Measurements from ENCODE around the gene UBR1. TPM values are rescaled to one million over a fixed set of nuclear protein-coding genes. Genes with fewer than 3 reads are reported as not detected.
A peak's percentile ranks its signal among the peaks of the same experiment; 100 is the strongest.

UBR1 gene
- total and polyA plus RNA-seq, 2 experiments from 2014 or later: 17.2 to 19.6 TPM

DNA sequence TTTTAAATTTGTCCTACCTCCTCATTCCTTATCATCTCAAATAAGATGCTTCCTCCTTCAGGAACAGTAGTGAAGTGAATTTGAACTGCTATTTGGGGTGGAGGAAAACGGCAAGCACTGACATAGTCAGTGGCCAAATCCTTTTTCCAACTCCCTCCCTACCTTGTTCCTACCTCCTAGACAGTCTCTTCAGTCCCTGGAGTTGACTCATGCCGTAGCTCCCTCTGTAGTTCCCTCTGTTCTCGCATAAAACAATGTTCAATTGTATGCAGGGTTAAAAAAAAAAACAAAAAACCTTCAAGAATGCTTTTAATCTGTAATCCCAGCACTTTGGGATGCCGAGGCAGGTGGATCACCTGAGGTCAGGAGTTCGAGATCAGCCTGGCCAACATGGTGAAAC lies 1.4 kb downstream of the UBR1 start:
- H2AFZ ChIP-seq: no peak overlapping the region
- TF ChIP-seq, protein P1, sequence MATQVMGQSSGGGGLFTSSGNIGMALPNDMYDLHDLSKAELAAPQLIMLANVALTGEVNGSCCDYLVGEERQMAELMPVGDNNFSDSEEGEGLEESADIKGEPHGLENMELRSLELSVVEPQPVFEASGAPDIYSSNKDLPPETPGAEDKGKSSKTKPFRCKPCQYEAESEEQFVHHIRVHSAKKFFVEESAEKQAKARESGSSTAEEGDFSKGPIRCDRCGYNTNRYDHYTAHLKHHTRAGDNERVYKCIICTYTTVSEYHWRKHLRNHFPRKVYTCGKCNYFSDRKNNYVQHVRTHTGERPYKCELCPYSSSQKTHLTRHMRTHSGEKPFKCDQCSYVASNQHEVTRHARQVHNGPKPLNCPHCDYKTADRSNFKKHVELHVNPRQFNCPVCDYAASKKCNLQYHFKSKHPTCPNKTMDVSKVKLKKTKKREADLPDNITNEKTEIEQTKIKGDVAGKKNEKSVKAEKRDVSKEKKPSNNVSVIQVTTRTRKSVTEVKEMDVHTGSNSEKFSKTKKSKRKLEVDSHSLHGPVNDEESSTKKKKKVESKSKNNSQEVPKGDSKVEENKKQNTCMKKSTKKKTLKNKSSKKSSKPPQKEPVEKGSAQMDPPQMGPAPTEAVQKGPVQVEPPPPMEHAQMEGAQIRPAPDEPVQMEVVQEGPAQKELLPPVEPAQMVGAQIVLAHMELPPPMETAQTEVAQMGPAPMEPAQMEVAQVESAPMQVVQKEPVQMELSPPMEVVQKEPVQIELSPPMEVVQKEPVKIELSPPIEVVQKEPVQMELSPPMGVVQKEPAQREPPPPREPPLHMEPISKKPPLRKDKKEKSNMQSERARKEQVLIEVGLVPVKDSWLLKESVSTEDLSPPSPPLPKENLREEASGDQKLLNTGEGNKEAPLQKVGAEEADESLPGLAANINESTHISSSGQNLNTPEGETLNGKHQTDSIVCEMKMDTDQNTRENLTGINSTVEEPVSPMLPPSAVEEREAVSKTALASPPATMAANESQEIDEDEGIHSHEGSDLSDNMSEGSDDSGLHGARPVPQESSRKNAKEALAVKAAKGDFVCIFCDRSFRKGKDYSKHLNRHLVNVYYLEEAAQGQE (IDR thresholded peaks at IDR 0.05; ENCODE audit: unreplicated experiment): no peak
- TF ChIP-seq, protein P2, sequence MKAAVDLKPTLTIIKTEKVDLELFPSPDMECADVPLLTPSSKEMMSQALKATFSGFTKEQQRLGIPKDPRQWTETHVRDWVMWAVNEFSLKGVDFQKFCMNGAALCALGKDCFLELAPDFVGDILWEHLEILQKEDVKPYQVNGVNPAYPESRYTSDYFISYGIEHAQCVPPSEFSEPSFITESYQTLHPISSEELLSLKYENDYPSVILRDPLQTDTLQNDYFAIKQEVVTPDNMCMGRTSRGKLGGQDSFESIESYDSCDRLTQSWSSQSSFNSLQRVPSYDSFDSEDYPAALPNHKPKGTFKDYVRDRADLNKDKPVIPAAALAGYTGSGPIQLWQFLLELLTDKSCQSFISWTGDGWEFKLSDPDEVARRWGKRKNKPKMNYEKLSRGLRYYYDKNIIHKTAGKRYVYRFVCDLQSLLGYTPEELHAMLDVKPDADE (IDR thresholded peaks at IDR 0.05): no peak
- TF ChIP-seq JUNB (IDR thresholded peaks at IDR 0.05; ENCODE audit: unreplicated experiment) (no peak), STAT1 (IDR thresholded peaks at IDR 0.05; ENCODE audit: unreplicated experiment) (no peak), EZH2 (IDR thresholded peaks at IDR 0.05; ENCODE audit: low read depth, unreplicated experiment) (no peak), ZNF331 (CRISPR knock-in tag; IDR thresholded peaks at IDR 0.05; ENCODE audit: low read depth) (no peak), ZNF114 (CRISPR knock-in tag; IDR thresholded peaks at IDR 0.05) (no peak), CREB1 (CRISPR knock-in tag; IDR thresholded peaks at IDR 0.05; ENCODE audit: low read depth) (no peak), EZH2phosphoT487 (IDR thresholded peaks at IDR 0.05; ENCODE audit: unreplicated experiment) (no peak), NANOG (IDR thresholded peaks at IDR 0.05; ENCODE audit: borderline replicate concordance) (no peak), POLR2AphosphoS5 (IDR thresholded peaks at IDR 0.05; ENCODE audit: low read depth) (no peak)
- TF ChIP-seq, protein P3, sequence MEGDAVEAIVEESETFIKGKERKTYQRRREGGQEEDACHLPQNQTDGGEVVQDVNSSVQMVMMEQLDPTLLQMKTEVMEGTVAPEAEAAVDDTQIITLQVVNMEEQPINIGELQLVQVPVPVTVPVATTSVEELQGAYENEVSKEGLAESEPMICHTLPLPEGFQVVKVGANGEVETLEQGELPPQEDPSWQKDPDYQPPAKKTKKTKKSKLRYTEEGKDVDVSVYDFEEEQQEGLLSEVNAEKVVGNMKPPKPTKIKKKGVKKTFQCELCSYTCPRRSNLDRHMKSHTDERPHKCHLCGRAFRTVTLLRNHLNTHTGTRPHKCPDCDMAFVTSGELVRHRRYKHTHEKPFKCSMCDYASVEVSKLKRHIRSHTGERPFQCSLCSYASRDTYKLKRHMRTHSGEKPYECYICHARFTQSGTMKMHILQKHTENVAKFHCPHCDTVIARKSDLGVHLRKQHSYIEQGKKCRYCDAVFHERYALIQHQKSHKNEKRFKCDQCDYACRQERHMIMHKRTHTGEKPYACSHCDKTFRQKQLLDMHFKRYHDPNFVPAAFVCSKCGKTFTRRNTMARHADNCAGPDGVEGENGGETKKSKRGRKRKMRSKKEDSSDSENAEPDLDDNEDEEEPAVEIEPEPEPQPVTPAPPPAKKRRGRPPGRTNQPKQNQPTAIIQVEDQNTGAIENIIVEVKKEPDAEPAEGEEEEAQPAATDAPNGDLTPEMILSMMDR (conservative IDR thresholded peaks at IDR 0.05; ENCODE audit: low read depth in 2 of 2): no peak
- TF ChIP-seq, protein P4, sequence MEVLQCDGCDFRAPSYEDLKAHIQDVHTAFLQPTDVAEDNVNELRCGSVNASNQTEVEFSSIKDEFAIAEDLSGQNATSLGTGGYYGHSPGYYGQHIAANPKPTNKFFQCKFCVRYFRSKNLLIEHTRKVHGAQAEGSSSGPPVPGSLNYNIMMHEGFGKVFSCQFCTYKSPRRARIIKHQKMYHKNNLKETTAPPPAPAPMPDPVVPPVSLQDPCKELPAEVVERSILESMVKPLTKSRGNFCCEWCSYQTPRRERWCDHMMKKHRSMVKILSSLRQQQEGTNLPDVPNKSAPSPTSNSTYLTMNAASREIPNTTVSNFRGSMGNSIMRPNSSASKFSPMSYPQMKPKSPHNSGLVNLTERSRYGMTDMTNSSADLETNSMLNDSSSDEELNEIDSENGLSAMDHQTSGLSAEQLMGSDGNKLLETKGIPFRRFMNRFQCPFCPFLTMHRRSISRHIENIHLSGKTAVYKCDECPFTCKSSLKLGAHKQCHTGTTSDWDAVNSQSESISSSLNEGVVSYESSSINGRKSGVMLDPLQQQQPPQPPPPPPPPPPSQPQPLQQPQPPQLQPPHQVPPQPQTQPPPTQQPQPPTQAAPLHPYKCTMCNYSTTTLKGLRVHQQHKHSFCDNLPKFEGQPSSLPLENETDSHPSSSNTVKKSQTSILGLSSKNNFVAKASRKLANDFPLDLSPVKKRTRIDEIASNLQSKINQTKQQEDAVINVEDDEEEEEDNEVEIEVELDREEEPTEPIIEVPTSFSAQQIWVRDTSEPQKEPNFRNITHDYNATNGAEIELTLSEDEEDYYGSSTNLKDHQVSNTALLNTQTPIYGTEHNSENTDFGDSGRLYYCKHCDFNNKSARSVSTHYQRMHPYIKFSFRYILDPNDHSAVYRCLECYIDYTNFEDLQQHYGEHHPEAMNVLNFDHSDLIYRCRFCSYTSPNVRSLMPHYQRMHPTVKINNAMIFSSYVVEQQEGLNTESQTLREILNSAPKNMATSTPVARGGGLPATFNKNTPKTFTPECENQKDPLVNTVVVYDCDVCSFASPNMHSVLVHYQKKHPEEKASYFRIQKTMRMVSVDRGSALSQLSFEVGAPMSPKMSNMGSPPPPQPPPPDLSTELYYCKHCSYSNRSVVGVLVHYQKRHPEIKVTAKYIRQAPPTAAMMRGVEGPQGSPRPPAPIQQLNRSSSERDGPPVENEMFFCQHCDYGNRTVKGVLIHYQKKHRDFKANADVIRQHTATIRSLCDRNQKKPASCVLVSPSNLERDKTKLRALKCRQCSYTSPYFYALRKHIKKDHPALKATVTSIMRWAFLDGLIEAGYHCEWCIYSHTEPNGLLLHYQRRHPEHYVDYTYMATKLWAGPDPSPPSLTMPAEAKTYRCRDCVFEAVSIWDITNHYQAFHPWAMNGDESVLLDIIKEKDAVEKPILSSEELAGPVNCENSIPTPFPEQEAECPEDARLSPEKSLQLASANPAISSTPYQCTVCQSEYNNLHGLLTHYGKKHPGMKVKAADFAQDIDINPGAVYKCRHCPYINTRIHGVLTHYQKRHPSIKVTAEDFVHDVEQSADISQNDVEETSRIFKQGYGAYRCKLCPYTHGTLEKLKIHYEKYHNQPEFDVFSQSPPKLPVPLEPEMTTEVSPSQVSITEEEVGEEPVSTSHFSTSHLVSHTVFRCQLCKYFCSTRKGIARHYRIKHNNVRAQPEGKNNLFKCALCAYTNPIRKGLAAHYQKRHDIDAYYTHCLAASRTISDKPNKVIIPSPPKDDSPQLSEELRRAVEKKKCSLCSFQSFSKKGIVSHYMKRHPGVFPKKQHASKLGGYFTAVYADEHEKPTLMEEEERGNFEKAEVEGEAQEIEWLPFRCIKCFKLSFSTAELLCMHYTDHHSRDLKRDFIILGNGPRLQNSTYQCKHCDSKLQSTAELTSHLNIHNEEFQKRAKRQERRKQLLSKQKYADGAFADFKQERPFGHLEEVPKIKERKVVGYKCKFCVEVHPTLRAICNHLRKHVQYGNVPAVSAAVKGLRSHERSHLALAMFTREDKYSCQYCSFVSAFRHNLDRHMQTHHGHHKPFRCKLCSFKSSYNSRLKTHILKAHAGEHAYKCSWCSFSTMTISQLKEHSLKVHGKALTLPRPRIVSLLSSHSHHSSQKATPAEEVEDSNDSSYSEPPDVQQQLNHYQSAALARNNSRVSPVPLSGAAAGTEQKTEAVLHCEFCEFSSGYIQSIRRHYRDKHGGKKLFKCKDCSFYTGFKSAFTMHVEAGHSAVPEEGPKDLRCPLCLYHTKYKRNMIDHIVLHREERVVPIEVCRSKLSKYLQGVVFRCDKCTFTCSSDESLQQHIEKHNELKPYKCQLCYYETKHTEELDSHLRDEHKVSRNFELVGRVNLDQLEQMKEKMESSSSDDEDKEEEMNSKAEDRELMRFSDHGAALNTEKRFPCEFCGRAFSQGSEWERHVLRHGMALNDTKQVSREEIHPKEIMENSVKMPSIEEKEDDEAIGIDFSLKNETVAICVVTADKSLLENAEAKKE (CRISPR knock-in tag; IDR thresholded peaks at IDR 0.05): no peak
- Mint-ChIP-seq H3K36me3 (ENCODE audit: low read depth) (peaks cover 21% of the 10 kb centered on the region), H3K4me1 (peaks cover 4% of the 10 kb centered on the region; the same call in 1 of the 3 replicates), H3K4me3 (peak overlapping the region; percentile 47; the same call in 2 of the 3 replicates), H3K27me3 (ENCODE audit: insufficient read depth, low read depth, poor library complexity) (peaks cover 6% of the 10 kb centered on the region), H3K9me3 (no peaks in the 10 kb centered on the region), H3K27ac (no peak overlapping the region)
- H3F3A ChIP-seq (replicated peaks; ENCODE audit: low read depth): no peaks in the 10 kb centered on the region
- ATAC-seq: no peak
- H3K4me2 ChIP-seq: peak overlapping the region; percentile 90; the same call in 1 of the 2 replicates
- H4K20me1 ChIP-seq (replicated peaks; ENCODE audit: insufficient read depth): no peaks in the 10 kb centered on the region; the same call in none of the 2 replicates
- no peaks in the 10 kb centered on the region for H3K9me2 ChIP-seq (ENCODE audit: insufficient read depth)
- H3K36me3 ChIP-seq (ENCODE audit: insufficient read depth): no peaks in the 10 kb centered on the region
- peak overlapping the region; percentile 89; the same call in 1 of the 2 replicates for H3K4me3 ChIP-seq
- no peak for DNase-seq (ENCODE audit: low spot score)
- no peak overlapping the region for H3K27ac ChIP-seq (ENCODE audit: low read depth)
- H3K79me2 ChIP-seq (replicated peaks; ENCODE audit: insufficient read depth): peaks cover 61% of the 10 kb centered on the region
- peaks cover 5% of the 10 kb centered on the region for H3K4me1 ChIP-seq (ENCODE audit: insufficient read depth)
- no peaks in the 10 kb centered on the region for H3K27me3 ChIP-seq (ENCODE audit: insufficient read depth)
